H9 (cell line): ENCODE results near the gene JMJD7. TPM values are rescaled to one million over a fixed set of nuclear protein-coding genes. Genes with fewer than 3 reads are reported as not detected.

Experiments used
- DNase-seq: peaks from one replicate; pipeline ENCODE4 v3.0.0-alpha.2; 2017
- H2AFZ ChIP-seq: one replicate; pipeline ENCODE4 v1.6.1; 2013; ENCODE audit warnings: mild to moderate bottlenecking, low read length, control low read depth, moderate library complexity
- H2AK5ac ChIP-seq: 2 replicates; pipeline ENCODE4 v1.6.1; 2013; ENCODE audit warnings: low read length, control low read depth, mixed read lengths; ENCODE audit not compliant: insufficient read length
- H2BK120ac ChIP-seq: one replicate; pipeline ENCODE4 v1.6.1; 2013; ENCODE audit warnings: low read depth, mild to moderate bottlenecking, low read length, control low read depth, inconsistent platforms; ENCODE audit not compliant: poor library complexity, severe bottlenecking
- H2BK12ac ChIP-seq: 2 replicates; pipeline ENCODE4 v1.6.1; 2013; ENCODE audit warnings: low read length, control low read depth, mixed read lengths, low read depth; ENCODE audit not compliant: insufficient read length
- H2BK15ac ChIP-seq: 2 replicates; pipeline ENCODE4 v1.6.1; 2013; ENCODE audit warnings: low read depth, low read length, control low read depth
- H2BK20ac ChIP-seq: one replicate; pipeline ENCODE4 v1.6.1; 2013; ENCODE audit warnings: low read depth, mild to moderate bottlenecking, low read length, control low read depth, inconsistent platforms; ENCODE audit not compliant: poor library complexity, severe bottlenecking
- H2BK5ac ChIP-seq: 2 replicates; pipeline ENCODE4 v1.6.1; 2013; ENCODE audit warnings: low read length, control low read depth, mixed read lengths; ENCODE audit not compliant: insufficient read length
- H3K14ac ChIP-seq: 2 replicates; pipeline ENCODE4 v1.6.1; 2013; ENCODE audit warnings: low read length, control low read depth; ENCODE audit not compliant: insufficient read depth
- H3K18ac ChIP-seq: 2 replicates; pipeline ENCODE4 v1.6.1; 2013; ENCODE audit warnings: low read depth, mild to moderate bottlenecking, mixed read lengths, low read length, control low read depth; ENCODE audit not compliant: insufficient read length
- H3K23ac ChIP-seq: 2 replicates; pipeline ENCODE4 v1.6.1; 2013; ENCODE audit warnings: low read length, control low read depth, mixed read lengths, low read depth; ENCODE audit not compliant: insufficient read length
- H3K23me2 ChIP-seq: 2 replicates; pipeline ENCODE4 v1.6.1; 2013; ENCODE audit warnings: low read depth, mild to moderate bottlenecking, mixed read lengths, low read length, control low read depth; ENCODE audit not compliant: insufficient read length, poor library complexity, severe bottlenecking
- H3K27ac ChIP-seq: 2 replicates; pipeline ENCODE4 v1.5.1; 2013; ENCODE audit warnings: low read length, control low read depth, mixed read lengths, low read depth; ENCODE audit not compliant: insufficient read length
- H3K27me3 ChIP-seq: 2 replicates; pipeline ENCODE4 v1.6.1; 2013; ENCODE audit warnings: low read length, control low read depth, inconsistent platforms; ENCODE audit not compliant: insufficient read depth
- H3K4ac ChIP-seq: 2 replicates; pipeline ENCODE4 v1.6.1; 2013; ENCODE audit warnings: low read depth, mild to moderate bottlenecking, control low read depth, inconsistent platforms, low read length, moderate library complexity
- H3K4me1 ChIP-seq: 2 replicates; pipeline ENCODE4 v1.6.1; 2013; ENCODE audit warnings: low read length, control low read depth, inconsistent platforms; ENCODE audit not compliant: insufficient read depth
- H3K4me2 ChIP-seq: 2 replicates; pipeline ENCODE4 v1.6.1; 2013; ENCODE audit warnings: low read length, control low read depth, mixed read lengths; ENCODE audit not compliant: insufficient read length, insufficient read depth
- H3K56ac ChIP-seq: 2 replicates; pipeline ENCODE4 v1.6.1; 2013; ENCODE audit warnings: low read depth, mild to moderate bottlenecking, mixed read lengths, low read length, control low read depth; ENCODE audit not compliant: insufficient read length
- H3K79me1 ChIP-seq: 2 replicates; pipeline ENCODE4 v1.6.1; 2013; ENCODE audit warnings: low read depth, mild to moderate bottlenecking, moderate library complexity, low read length, control low read depth, inconsistent platforms; ENCODE audit not compliant: insufficient read depth, poor library complexity, severe bottlenecking
- H3K79me2 ChIP-seq: 2 replicates; pipeline ENCODE4 v1.6.1; 2013; ENCODE audit warnings: low read length, control low read depth, inconsistent platforms; ENCODE audit not compliant: insufficient read depth
- H3K9ac ChIP-seq: 2 replicates; pipeline ENCODE4 v1.6.1; 2013; ENCODE audit warnings: low read length, control low read depth, mixed read lengths; ENCODE audit not compliant: insufficient read length; ENCODE audit errors: extremely low read depth
- H3K9me3 ChIP-seq: one replicate; pipeline ENCODE4 v1.6.1; 2013; ENCODE audit warnings: low read depth, low read length, inconsistent platforms; ENCODE audit not compliant: control insufficient read depth
- H3T11ph ChIP-seq: one replicate; pipeline ENCODE4 v1.6.1; 2013; ENCODE audit warnings: mild to moderate bottlenecking, low read length, control low read depth, inconsistent platforms
- H4K20me1 ChIP-seq: one replicate; pipeline ENCODE4 v1.6.1; 2013; ENCODE audit not compliant: control insufficient read depth, insufficient read length, insufficient read depth
- H4K5ac ChIP-seq: 2 replicates; pipeline ENCODE4 v1.6.1; 2013; ENCODE audit warnings: low read depth, mild to moderate bottlenecking, mixed read lengths, low read length, control low read depth; ENCODE audit not compliant: insufficient read length
- H4K8ac ChIP-seq: replicated peaks from 2 replicates; pipeline ENCODE4 v1.6.1; 2013; ENCODE audit warnings: low read length, control low read depth, mixed read lengths, low read depth; ENCODE audit not compliant: insufficient read length
- H4K91ac ChIP-seq: 2 replicates; pipeline ENCODE4 v1.6.1; 2013; ENCODE audit warnings: low read depth, mild to moderate bottlenecking, moderate library complexity, mixed read lengths, low read length, control low read depth; ENCODE audit not compliant: insufficient read length
- H3K27ac Mint-ChIP-seq, 3 experiments: 2 replicates in 2 of 3; 3 replicates in 1 of 3; pipeline ENCODE4 v1.8.0; 2020 to 2021; ENCODE audit warnings: mixed read lengths in 3 of 3, mild to moderate bottlenecking in 1 of 3, moderate library complexity in 1 of 3
- H3K27me3 Mint-ChIP-seq: 2 replicates; pipeline ENCODE4 v1.8.0; 2021; ENCODE audit warnings: low read depth, mild to moderate bottlenecking, moderate library complexity, mixed read lengths
- H3K36me3 Mint-ChIP-seq, 3 experiments: 2 replicates in 2 of 3; 3 replicates in 1 of 3; pipeline ENCODE4 v1.8.0; 2020 to 2021; ENCODE audit warnings: low read depth in 3 of 3, mixed read lengths in 3 of 3; ENCODE audit not compliant: insufficient read depth in 1 of 3
- H3K4me1 Mint-ChIP-seq, 2 experiments: 2 replicates each; pipeline ENCODE4 v1.8.0; 2020; ENCODE audit warnings: mixed read lengths in 2 of 2
- H3K4me3 Mint-ChIP-seq, 2 experiments: 2 replicates in 1 of 2; 3 replicates in 1 of 2; pipeline ENCODE4 v1.8.0; 2020 to 2021; ENCODE audit warnings: mild to moderate bottlenecking in 2 of 2, mixed read lengths in 2 of 2, moderate library complexity in 1 of 2
- H3K9me3 Mint-ChIP-seq, 2 experiments: 2 replicates in 1 of 2; 3 replicates in 1 of 2; pipeline ENCODE4 v1.8.0; 2020; ENCODE audit warnings: mild to moderate bottlenecking in 2 of 2, mixed read lengths in 2 of 2, moderate library complexity in 1 of 2
- WGBS: extraction: QIAGEN DNeasy Blood & Tissue Kit; methylation state at CpG from one replicate; pipeline ENCODE4 v1.1.7; 2013; ENCODE audit warnings: missing lambda C conversion rate, low lambda C conversion rate, mixed read lengths; ENCODE audit not compliant: insufficient read length; ENCODE audit errors: extremely low coverage; 5-methylcytosine and 5-hydroxymethylcytosine counted together
- total RNA-seq: library from RNA; stranded (reverse); gene quantifications from 2 replicates; pipeline ENCODE4 v1.2.1, GENCODE V29; 2021
- TF ChIP-seq, protein P1 (sequence below): fragments of 200-600 bp; sonication (generic); conservative IDR thresholded peaks from 3 replicates; pipeline ENCODE4 v1.8.0; 2021; ENCODE audit warnings: antibody characterized with exemption, mild to moderate bottlenecking

Gene JMJD7
- total RNA-seq, 1 experiment from 2014 or later, result 13.3 TPM

DNA sequence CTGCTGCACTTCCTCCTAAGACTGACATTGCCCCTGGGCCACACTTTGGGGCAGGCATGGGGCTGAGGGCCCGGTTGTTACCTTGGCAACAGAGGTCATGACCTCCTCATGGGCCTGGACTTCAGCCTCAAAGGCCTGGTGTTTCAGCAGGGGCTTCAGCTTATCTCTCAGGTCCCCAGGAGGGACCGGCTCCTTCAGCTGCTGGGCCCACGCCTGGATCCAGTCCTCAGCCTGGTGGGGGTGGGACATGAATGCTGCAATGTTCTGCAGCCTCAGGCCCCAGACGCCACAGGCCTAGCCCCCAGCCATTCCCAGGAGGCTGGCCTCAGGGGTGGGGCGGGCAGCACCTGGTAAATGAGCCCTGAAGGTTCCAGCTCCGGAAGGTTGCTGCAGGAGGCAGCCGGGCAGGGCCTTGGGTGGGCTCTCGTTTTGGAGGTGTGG is 38.4 kb downstream of the JMJD7 start:
- Histone ChIP-seq H2BK120ac (no peak overlapping the region), H3K79me2 (no peaks in the 10 kb centered on the region), H4K91ac (no peak overlapping the region), H2AK5ac (no peak overlapping the region), H3K27ac (no peak overlapping the region), H3K4me1 (no peaks in the 10 kb centered on the region), H3K4ac (no peak overlapping the region), H3K9me3 (no peaks in the 10 kb centered on the region), H2AFZ (no peak overlapping the region), H4K8ac (no peak overlapping the region), H2BK12ac (no peak overlapping the region), H2BK20ac (no peak overlapping the region), H3K23me2 (no peaks in the 10 kb centered on the region), H3K4me2 (no peak overlapping the region), H2BK15ac (no peak overlapping the region), H3K18ac (no peak overlapping the region), H4K5ac (no peak overlapping the region), H3K14ac (no peak overlapping the region), H3K27me3 (no peaks in the 10 kb centered on the region), H3K56ac (no peak overlapping the region), H3K79me1 (no peaks in the 10 kb centered on the region), H3K9ac (no peak overlapping the region), H4K20me1 (no peaks in the 10 kb centered on the region), H2BK5ac (no peak overlapping the region), H3T11ph (no peak overlapping the region), H3K23ac (no peak overlapping the region)
- Mint-ChIP-seq H3K9me3 (no peaks in the 10 kb centered on the region), H3K27ac (no peak overlapping the region), H3K27me3 (no peaks in the 10 kb centered on the region; the same call in none of the 2 replicates), H3K4me3 (no peak overlapping the region), H3K36me3 (no peaks in the 10 kb centered on the region), H3K4me1 (peaks cover 10 to 16% of the 10 kb centered on the region in 2 experiments)
- TF ChIP-seq, protein P1, sequence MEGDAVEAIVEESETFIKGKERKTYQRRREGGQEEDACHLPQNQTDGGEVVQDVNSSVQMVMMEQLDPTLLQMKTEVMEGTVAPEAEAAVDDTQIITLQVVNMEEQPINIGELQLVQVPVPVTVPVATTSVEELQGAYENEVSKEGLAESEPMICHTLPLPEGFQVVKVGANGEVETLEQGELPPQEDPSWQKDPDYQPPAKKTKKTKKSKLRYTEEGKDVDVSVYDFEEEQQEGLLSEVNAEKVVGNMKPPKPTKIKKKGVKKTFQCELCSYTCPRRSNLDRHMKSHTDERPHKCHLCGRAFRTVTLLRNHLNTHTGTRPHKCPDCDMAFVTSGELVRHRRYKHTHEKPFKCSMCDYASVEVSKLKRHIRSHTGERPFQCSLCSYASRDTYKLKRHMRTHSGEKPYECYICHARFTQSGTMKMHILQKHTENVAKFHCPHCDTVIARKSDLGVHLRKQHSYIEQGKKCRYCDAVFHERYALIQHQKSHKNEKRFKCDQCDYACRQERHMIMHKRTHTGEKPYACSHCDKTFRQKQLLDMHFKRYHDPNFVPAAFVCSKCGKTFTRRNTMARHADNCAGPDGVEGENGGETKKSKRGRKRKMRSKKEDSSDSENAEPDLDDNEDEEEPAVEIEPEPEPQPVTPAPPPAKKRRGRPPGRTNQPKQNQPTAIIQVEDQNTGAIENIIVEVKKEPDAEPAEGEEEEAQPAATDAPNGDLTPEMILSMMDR, result no peak
- WGBS, result no CpG with 5 or more reads among the region's 8 CpGs
- no peak for DNase-seq
